CD4-positive, alpha-beta T cell (primary cell): ENCODE measurements around the gene AGBL1. TPM values are rescaled to one million over a fixed set of nuclear protein-coding genes. Genes with fewer than 3 reads are reported as not detected.

Experiments
- ATAC-seq: fragments of 200-7000 bp; cut with Tn5 transposase; one replicate; pipeline ENCODE4 v1.10.0; 2022; ENCODE audit warnings: mild to moderate bottlenecking; ENCODE audit not compliant: poor library complexity
- CTCF ChIA-PET: fragments of 350-600 bp; sonication (Branson Sonifier 250); formaldehyde crosslinking; loops from one replicate; lab custom pipeline; 2021; ENCODE audit warnings: antibody characterized with exemption, inconsistent platforms; lab: Charles Lee
- POLR2A ChIA-PET: fragments of 350-600 bp; sonication (Branson Sonifier 250); formaldehyde crosslinking; loops from one replicate; lab custom pipeline; 2021; ENCODE audit warnings: antibody characterized with exemption, inconsistent platforms; lab: Charles Lee
- DNase-seq, 14 experiments: peaks; one replicate each; pipeline ENCODE4 v3.0.0-alpha.2; 2013 to 2020; ENCODE audit warnings: mixed read lengths in 2 of 14
- H3K27ac ChIP-seq, 2 donors: one replicate each; pipeline versions ENCODE4 v1.5.1 to v1.7.0; 2013; ENCODE audit warnings: low read length in 2 of 2, low read depth in 1 of 2, mild to moderate bottlenecking in 1 of 2
- H3K27me3 ChIP-seq, 2 experiments: 1 replicate in 1 of 2; 2 replicates in 1 of 2; pipeline versions ENCODE4 v1.6.1 to v1.7.0; 2013; ENCODE audit warnings: low read length in 2 of 2, control low read depth in 1 of 2, mild to moderate bottlenecking in 1 of 2, moderate library complexity in 1 of 2; ENCODE audit not compliant: insufficient read depth in 2 of 2, control insufficient read depth in 1 of 2
- H3K36me3 ChIP-seq: one replicate; pipeline ENCODE4 v1.6.1; 2013; ENCODE audit warnings: low read length, control low read depth; ENCODE audit not compliant: insufficient read depth
- H3K4me1 ChIP-seq: one replicate; pipeline ENCODE4 v1.6.1; 2013; ENCODE audit warnings: low read length, control low read depth; ENCODE audit not compliant: insufficient read depth
- H3K4me3 ChIP-seq: one replicate; pipeline ENCODE4 v1.5.1; 2013; ENCODE audit warnings: mild to moderate bottlenecking, low read length, moderate library complexity
- H3K9me3 ChIP-seq, 2 experiments: 1 replicate in 1 of 2; 2 replicates in 1 of 2; pipeline versions ENCODE4 v1.6.1 to v1.7.0; 2013; ENCODE audit warnings: low read length in 2 of 2, mild to moderate bottlenecking in 2 of 2, control low read depth in 1 of 2, moderate library complexity in 1 of 2; ENCODE audit not compliant: control insufficient read depth in 1 of 2, insufficient read depth in 1 of 2
- H3K27ac Mint-ChIP-seq: one replicate; pipeline ENCODE4 v1.8.0; 2020; ENCODE audit warnings: mixed read lengths
- H3K27me3 Mint-ChIP-seq: one replicate; pipeline ENCODE4 v1.8.0; 2021; ENCODE audit warnings: mixed read lengths
- H3K36me3 Mint-ChIP-seq: one replicate; pipeline ENCODE4 v1.8.0; 2021; ENCODE audit warnings: low read depth, mixed read lengths
- H3K4me1 Mint-ChIP-seq: one replicate; pipeline ENCODE4 v1.8.0; 2021; ENCODE audit warnings: low read depth, mixed read lengths
- H3K4me3 Mint-ChIP-seq: one replicate; pipeline ENCODE4 v1.8.0; 2020; ENCODE audit warnings: mild to moderate bottlenecking, mixed read lengths
- H3K9me3 Mint-ChIP-seq: one replicate; pipeline ENCODE4 v1.8.0; 2020; ENCODE audit warnings: mixed read lengths
- intact Hi-C, 2 experiments: fragments of 100-400 bp; cut with DNase I in 1 of 2; cut with micrococcal nuclease in 1 of 2; formaldehyde crosslinking; loops; one replicate each; pipeline versions ENCODE4 v1.15.1 to v1.9.0; 2023 to 2025; cut with DNase I, micrococcal nuclease
- total RNA-seq, 174 experiments: library from RNA in 2 of 174; stranded (reverse) in 2 of 174; gene quantifications; one replicate each; pipeline ENCODE4 v1.2.3 and lab custom pipeline; 2021 to 2026
- TF ChIP-seq, protein P1 (sequence below): fragments of 200-600 bp; IDR thresholded peaks from one replicate; pipeline ENCODE4 v1.8.0; 2022; ENCODE audit warnings: antibody characterized with exemption, mild to moderate bottlenecking

Gene AGBL1
- total RNA-seq, 2 experiments from 2014 or later, result not detected

DNA sequence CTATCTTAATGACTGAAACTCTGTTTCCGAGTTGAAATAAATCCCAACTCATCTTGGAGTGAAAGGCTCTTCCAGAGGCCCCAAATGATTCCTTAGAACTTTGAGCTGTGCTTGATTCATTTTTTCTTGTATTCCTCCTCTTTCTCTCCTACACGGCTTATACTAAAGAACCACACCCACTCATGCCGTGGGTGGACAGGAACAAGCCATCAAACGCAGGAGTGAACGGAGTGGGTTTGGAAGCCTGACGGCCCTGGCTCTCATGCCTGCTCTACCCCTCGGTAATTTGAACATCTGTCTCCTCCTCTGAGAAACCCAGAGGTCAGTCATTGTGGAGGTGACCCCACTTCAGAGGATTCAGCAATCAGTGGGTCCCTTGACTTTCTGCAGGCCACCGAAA is 236.5 kb downstream of the AGBL1 start:
- POLR2A ChIA-PET, result no interaction called here
- Histone ChIP-seq H3K36me3 (no peaks in the 10 kb centered on the region), H3K9me3 (no peaks in the 10 kb centered on the region), H3K27me3 (peaks cover 0 to 12% of the 10 kb centered on the region in 2 experiments), H3K4me1 (no peaks in the 10 kb centered on the region), H3K27ac (no peak overlapping the region), H3K4me3 (no peak overlapping the region)
- H3K4me1 Mint-ChIP-seq, result peaks cover 11% of the 10 kb centered on the region
- DNase-seq (no peak), ATAC-seq (no peak)
- no peak overlapping the region for H3K27ac Mint-ChIP-seq
- H3K27me3 Mint-ChIP-seq, result peaks cover 28% of the 10 kb centered on the region
- H3K9me3 Mint-ChIP-seq, result peaks cover 2% of the 10 kb centered on the region
- intact Hi-C loops, result no loop called here
- TF ChIP-seq, protein P1, sequence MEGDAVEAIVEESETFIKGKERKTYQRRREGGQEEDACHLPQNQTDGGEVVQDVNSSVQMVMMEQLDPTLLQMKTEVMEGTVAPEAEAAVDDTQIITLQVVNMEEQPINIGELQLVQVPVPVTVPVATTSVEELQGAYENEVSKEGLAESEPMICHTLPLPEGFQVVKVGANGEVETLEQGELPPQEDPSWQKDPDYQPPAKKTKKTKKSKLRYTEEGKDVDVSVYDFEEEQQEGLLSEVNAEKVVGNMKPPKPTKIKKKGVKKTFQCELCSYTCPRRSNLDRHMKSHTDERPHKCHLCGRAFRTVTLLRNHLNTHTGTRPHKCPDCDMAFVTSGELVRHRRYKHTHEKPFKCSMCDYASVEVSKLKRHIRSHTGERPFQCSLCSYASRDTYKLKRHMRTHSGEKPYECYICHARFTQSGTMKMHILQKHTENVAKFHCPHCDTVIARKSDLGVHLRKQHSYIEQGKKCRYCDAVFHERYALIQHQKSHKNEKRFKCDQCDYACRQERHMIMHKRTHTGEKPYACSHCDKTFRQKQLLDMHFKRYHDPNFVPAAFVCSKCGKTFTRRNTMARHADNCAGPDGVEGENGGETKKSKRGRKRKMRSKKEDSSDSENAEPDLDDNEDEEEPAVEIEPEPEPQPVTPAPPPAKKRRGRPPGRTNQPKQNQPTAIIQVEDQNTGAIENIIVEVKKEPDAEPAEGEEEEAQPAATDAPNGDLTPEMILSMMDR, result no peak
- H3K4me3 Mint-ChIP-seq, result no peak overlapping the region
- H3K36me3 Mint-ChIP-seq, result no peaks in the 10 kb centered on the region
- CTCF ChIA-PET, result interaction anchor here (0.7 kb wide), 1 partner anchor 1250 kb away, joined by 3 read pairs; no protein-coding TSS in a partner anchor

DNA sequence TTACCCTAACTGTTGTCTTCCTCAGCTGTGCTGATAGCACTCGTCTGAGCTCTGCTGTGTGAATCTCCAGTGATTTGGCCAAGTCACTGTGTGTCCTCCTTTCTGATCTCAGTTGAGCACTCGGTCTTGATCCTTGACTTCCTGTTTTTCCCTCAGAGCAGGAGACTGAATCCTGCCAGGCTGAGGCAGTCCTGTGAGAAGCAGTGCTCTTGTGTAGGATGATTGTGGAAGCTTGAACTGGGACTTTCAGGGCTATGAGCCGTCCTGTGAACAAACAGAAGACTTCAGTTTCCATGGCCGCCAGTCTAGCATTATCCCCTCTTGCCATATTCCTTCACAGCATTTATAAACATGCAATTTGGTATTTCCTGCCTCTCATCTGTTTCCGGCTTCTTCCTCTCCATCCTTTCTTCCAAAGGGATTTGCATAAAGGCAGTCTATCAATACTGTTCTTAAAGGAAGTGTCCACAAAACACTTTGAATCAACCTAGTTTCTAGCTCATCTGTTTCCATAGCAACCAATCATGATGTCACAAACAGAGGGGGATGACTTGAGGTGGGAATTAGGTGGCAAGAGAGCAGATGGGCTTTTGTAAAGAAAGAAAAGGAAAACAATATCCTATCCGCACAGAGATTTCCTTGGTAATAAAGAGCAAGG is 237.2 kb downstream of the AGBL1 start:
- Histone ChIP-seq H3K27ac (no peak overlapping the region), H3K27me3 (peaks cover 0 to 11% of the 10 kb centered on the region in 2 experiments), H3K9me3 (no peaks in the 10 kb centered on the region), H3K4me1 (no peaks in the 10 kb centered on the region), H3K4me3 (no peak overlapping the region), H3K36me3 (no peaks in the 10 kb centered on the region)
- Mint-ChIP-seq H3K4me3 (no peak overlapping the region), H3K36me3 (no peaks in the 10 kb centered on the region), H3K4me1 (peaks cover 11% of the 10 kb centered on the region), H3K9me3 (peaks cover 2% of the 10 kb centered on the region), H3K27ac (no peak overlapping the region), H3K27me3 (peaks cover 26% of the 10 kb centered on the region)
- DNase-seq, result no peak
- intact Hi-C loops, result no loop called here
- ChIA-PET CTCF (no interaction called here), POLR2A (no interaction called here)
- TF ChIP-seq, protein P1, result no peak
- ATAC-seq, result no peak

GRCh38 chr15:86317384-86317740 is 237.7 kb downstream of the AGBL1 start:
- CTCF ChIA-PET, result no interaction called here
- no peak overlapping the region for H3K4me3 Mint-ChIP-seq
- no peak overlapping the region for H3K27ac ChIP-seq
- no peaks in the 10 kb centered on the region for H3K4me1 ChIP-seq
- no peak for ATAC-seq
- DNase-seq, result no peak
- intact Hi-C loops, result no loop called here
- POLR2A ChIA-PET, result no interaction called here
- no peaks in the 10 kb centered on the region for H3K9me3 ChIP-seq
- H3K4me1 Mint-ChIP-seq, result peaks cover 11% of the 10 kb centered on the region
- no peaks in the 10 kb centered on the region for H3K36me3 ChIP-seq
- peaks cover 21% of the 10 kb centered on the region for H3K27me3 Mint-ChIP-seq
- H3K9me3 Mint-ChIP-seq, result peaks cover 2% of the 10 kb centered on the region
- no peak overlapping the region for H3K27ac Mint-ChIP-seq
- no peak overlapping the region for H3K4me3 ChIP-seq
- H3K27me3 ChIP-seq, result peaks cover 0 to 9% of the 10 kb centered on the region in 2 experiments
- H3K36me3 Mint-ChIP-seq, result no peaks in the 10 kb centered on the region
- TF ChIP-seq, protein P1, result no peak
